ENCODE data around the gene LRRC26. TPM values are rescaled to one million over a fixed set of nuclear protein-coding genes. Genes with fewer than 3 reads are reported as not detected.

Gene LRRC26
- total RNA-seq, 1 experiment from 2014 or later, result 0.52 TPM

DNA sequence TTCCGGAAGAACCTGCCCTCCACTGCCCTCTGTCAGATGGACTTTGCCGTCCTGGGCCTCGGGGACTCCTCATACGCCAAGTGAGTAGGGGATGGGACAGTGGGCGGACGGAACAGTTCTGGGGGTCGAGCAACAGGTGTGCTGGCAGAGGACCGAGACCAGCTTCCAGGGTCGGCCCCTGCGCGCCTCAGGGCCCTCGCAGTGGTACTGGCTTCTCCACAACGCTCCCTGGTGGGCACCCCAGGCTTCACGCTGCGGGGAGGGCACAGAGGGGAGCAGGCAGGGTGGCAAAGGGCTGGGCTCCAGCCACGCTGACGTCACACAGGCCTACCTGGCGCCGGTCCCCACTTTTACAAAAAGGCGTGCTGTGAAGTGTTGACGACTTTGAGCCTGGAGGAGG lies 42.7 kb upstream of the LRRC26 start:
- no TSS peak for BruUV-seq (replicated peaks)
- Mint-ChIP-seq H3K4me3 (ENCODE audit: low read depth, unreplicated experiment) (no peak overlapping the region), H3K9me3 (ENCODE audit: low read depth, unreplicated experiment) (no peaks in the 10 kb centered on the region), H3K4me1 (ENCODE audit: low read depth, unreplicated experiment) (peaks cover 2% of the 10 kb centered on the region), H3K27ac (ENCODE audit: unreplicated experiment) (no peak overlapping the region), H3K36me3 (ENCODE audit: insufficient read depth, unreplicated experiment) (peaks cover 29% of the 10 kb centered on the region), H3K27me3 (ENCODE audit: unreplicated experiment) (no peaks in the 10 kb centered on the region)
- CTCF ChIA-PET, result no interaction called here
- DNase-seq, result no peak
- no peak for TF ChIP-seq CTCF (IDR thresholded peaks at IDR 0.05; ENCODE audit: unreplicated experiment)
- intact Hi-C loops (cut with micrococcal nuclease; ENCODE audit: unreplicated experiment), result no loop called here

DNA sequence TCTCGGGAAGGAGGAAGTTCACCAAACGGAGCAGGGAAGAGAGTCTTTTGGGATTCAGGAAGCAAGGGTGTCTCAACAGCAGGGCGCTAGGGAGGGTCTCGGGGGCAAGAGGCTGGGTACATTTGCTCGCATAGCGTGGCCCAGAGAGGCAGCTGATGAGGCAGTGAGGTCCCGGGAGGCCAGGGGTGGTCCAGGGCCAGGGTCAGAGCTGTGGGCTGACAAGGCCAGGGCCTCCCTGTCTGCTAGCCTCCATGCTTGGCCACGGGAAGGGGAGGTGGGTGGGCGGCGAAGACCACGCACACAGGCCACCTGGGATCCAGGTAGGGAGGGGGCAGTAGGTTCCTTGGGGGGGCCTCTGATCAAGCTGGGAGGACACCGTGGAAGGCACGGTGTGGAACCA lies 41.7 kb upstream of the LRRC26 start:
- no TSS peak for BruUV-seq (replicated peaks)
- Mint-ChIP-seq H3K4me1 (ENCODE audit: low read depth, unreplicated experiment) (peaks cover 12% of the 10 kb centered on the region), H3K4me3 (ENCODE audit: low read depth, unreplicated experiment) (no peak overlapping the region), H3K9me3 (ENCODE audit: low read depth, unreplicated experiment) (no peaks in the 10 kb centered on the region), H3K27me3 (ENCODE audit: unreplicated experiment) (no peaks in the 10 kb centered on the region), H3K36me3 (ENCODE audit: insufficient read depth, unreplicated experiment) (peaks cover 30% of the 10 kb centered on the region), H3K27ac (ENCODE audit: unreplicated experiment) (no peak overlapping the region)
- DNase-seq, result no peak
- CTCF ChIA-PET, result no interaction called here
- intact Hi-C loops (cut with micrococcal nuclease; ENCODE audit: unreplicated experiment), result no loop called here
- no peak for TF ChIP-seq CTCF (IDR thresholded peaks at IDR 0.05; ENCODE audit: unreplicated experiment)

- H3K9me3 Mint-ChIP-seq (ENCODE audit: low read depth, unreplicated experiment), result no peaks in the 10 kb centered on the region
- peaks cover 17% of the 10 kb centered on the region for H3K4me1 Mint-ChIP-seq (ENCODE audit: low read depth, unreplicated experiment)
- peaks cover 45% of the 10 kb centered on the region for H3K36me3 Mint-ChIP-seq (ENCODE audit: insufficient read depth, unreplicated experiment)
- intact Hi-C loops (cut with micrococcal nuclease; ENCODE audit: unreplicated experiment), result no loop called here
- no peak for DNase-seq
- peak overlapping the region; percentile 92 for H3K4me3 Mint-ChIP-seq (ENCODE audit: low read depth, unreplicated experiment)
- no peaks in the 10 kb centered on the region for H3K27me3 Mint-ChIP-seq (ENCODE audit: unreplicated experiment)
- BruUV-seq (replicated peaks), result no TSS peak
- CTCF ChIA-PET, result no interaction called here
- peak overlapping the region; percentile 84 for H3K27ac Mint-ChIP-seq (ENCODE audit: unreplicated experiment)
- no peak for TF ChIP-seq CTCF (IDR thresholded peaks at IDR 0.05; ENCODE audit: unreplicated experiment)
These were observed 36.8 kb upstream of the LRRC26 start for GRCh38 chr9:137206602-137207001.

DNA sequence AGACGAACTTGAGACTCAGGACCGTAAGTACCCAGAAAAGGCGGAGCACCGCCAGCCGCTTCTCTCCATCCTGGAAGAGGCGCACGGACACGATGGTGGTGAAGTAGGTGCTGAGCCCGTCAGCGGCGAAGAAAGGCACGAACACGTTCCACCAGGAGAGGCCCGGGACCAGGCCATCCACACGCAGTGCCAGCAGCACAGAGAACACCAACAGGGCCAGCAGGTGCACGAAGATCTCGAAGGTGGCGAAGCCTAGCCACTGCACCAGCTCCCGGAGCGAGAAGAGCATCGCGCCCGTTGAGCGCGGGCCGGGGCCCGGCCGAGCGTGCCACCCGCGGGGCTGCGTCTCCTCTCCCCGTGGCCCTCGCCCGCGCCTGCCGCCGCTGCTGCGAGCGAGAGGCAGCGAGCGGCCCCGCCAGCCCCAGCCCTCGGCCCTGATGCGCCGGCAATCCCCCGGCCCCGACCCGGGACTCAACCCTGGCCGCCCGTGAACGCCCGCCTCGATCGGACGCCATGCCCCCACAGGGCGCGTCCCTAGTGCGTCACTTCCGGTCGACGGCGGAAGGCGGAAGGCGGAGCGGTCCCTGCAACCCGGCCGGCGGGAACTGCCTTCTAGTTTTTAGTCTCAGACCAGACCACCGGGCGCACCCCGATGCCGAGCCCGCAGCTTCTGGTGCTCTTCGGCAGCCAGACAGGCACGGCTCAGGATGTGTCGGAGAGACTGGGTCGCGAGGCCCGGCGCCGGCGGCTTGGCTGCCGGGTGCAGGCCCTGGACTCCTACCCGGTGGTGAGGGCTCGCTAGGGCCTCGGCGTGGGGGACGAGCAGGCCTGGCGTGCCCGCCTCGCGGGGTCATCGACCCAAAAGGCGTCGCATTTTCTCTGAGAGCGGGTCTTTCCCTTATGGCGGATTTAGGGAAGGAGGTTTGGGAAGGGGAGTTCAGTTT lies 35.5 kb upstream of the LRRC26 start, which contains the start of the genes NDOR1 and TMEM203:
TSS of gene NDOR1 (plus strand) at position 575 of the 944 bp plus-strand sequence. CDS start at position 653, 78 bp downstream.
TSS of gene TMEM203 (minus strand) at position 523 of the 944 bp plus-strand sequence. CDS start at position 289, 234 bp downstream.
- no peak for TF ChIP-seq CTCF (IDR thresholded peaks at IDR 0.05; ENCODE audit: unreplicated experiment)
- peak; percentile 87 for DNase-seq
- TSS peak; percentile 88 for BruUV-seq (replicated peaks)
- CTCF ChIA-PET, result interaction anchor here (1.1 to 1.5 kb wide), 3 partner anchors 16 to 32 kb away, joined by 3 to 4 read pairs (median 3); partner anchors contain the start of gene RNF224
- no peaks in the 10 kb centered on the region for H3K27me3 Mint-ChIP-seq (ENCODE audit: unreplicated experiment)
- no peaks in the 10 kb centered on the region for H3K9me3 Mint-ChIP-seq (ENCODE audit: low read depth, unreplicated experiment)
- intact Hi-C loops (cut with micrococcal nuclease; ENCODE audit: unreplicated experiment), result no loop called here
- peaks cover 49% of the 10 kb centered on the region for H3K36me3 Mint-ChIP-seq (ENCODE audit: insufficient read depth, unreplicated experiment)
- H3K4me3 Mint-ChIP-seq (ENCODE audit: low read depth, unreplicated experiment), result peak within 1 kb of the TSS; percentile 92
- H3K27ac Mint-ChIP-seq (ENCODE audit: unreplicated experiment), result peak within 1 kb of the TSS; percentile 84
- peaks cover 17% of the 10 kb centered on the region for H3K4me1 Mint-ChIP-seq (ENCODE audit: low read depth, unreplicated experiment)
